CD4-positive, alpha-beta T cell treated with Interleukin-17A for 1 hour (primary cell): Measurements from ENCODE around the gene IFITM10.
"Not testable (repeated sequence)": the region's sequence is repeated elsewhere in the genome, so short reads cannot be mapped to it uniquely, and the experiment has no call there.

ENCODE experiments used
- DNase-seq: peaks from one replicate; pipeline ENCODE4 v3.0.0-alpha.2; 2020

The IFITM10 gene

GRCh38 chr11:1688336-1688947 lies 62.0 kb downstream of the IFITM10 start:
- DNase-seq, result not testable (repeated sequence)

DNA sequence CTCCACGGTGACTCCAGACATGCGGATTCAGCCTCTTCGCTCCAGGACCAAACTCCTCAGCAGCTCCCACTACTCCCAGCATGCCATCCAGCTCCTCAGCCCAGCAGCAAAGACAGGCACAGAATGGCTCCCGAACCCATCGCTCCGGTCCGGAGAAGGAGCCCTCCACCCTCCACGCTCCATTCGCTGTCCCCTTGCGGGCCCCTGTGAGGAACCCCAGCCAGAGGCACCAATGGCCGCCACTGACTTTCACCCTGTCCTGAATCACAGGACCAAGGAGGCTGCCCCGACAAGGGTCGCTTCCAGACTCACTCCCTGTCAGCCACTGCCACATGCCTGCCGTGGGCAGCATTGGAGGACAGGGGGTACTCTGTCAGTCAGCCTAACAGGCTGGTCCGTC lies 64.2 kb downstream of the IFITM10 start:
- DNase-seq, result not testable (repeated sequence)

DNA sequence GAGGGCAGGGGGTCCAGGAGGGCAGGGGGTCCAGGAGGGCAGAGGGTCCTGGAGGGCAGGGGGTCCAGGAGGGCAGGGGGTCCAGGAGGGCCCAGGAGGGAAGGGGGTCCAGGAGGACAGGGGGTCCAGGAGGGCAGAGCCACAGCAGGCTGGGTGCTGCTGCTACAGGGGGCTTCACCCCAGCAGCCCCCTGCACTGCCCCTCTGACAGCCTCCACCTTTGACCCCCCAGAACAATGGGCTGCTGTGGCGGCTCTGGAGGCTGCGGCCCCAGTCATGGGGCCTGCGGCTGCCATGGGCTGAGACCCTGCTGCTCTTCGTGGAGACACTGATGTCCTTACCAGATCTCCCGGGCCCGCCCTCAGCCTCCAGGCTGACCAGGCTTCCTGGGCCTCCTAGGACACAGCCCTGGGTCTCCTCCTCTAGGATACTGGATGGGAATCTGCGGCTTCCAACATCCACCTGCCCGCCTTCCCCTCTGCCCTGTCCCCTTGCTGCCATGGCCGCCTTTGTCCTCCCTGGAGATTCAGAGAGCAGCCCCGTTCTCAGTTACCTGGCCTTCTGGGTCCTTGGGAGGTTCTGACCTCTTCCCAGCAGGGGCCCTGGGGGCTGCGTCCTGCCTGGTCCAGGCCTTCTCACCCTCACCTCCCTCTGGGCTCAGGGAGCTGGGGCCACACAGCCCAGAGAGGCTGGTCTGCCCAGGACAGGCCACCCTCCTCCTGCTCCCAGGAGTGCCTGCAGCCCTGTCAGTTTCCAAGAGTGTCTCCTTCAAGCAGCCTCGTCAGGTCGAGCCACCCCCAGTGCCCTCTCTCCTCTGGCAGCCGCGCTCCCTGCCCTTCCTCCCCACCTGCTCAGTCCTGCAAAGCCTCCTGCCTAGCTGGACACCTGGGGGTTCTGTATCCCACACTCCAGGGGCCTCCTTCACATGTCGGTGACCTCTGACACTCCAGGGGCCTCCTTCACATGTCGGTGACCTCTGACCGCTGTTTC lies 65.2 kb downstream of the IFITM10 start:
- not testable (repeated sequence) for DNase-seq

DNA sequence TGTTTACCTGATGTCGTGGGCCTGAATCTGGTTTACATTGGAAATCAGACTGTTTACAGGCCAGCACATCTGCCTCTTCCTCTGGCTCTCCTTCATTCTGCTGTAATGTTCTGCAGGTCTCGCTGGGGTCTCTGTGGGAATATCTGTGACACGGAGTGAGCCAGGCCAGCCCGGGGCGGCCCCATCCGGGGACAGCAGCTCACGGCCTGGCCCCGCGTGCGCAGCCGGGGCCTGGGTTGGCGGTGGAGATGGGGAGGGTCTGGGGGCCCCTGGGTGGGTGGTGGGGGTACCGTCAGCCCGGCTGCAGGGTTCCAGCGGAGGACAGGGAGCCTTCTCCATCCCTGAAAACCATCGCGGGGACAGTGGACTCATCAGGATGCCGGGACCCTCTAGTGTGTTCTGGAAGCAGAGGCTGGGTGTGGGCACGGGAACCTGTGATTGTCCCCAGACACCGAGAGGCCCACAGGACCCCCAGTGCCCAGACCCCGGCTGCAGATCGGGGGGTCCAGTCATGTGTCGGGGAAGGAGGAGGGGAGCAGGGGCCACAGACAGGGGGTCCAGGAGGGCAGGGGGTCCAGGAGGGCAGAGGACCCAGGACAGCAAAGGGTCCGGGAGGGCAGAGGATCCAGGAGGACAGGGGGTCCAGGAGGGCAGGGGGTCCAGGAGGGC lies 66.4 kb downstream of the IFITM10 start:
- DNase-seq, result not testable (repeated sequence)

DNA sequence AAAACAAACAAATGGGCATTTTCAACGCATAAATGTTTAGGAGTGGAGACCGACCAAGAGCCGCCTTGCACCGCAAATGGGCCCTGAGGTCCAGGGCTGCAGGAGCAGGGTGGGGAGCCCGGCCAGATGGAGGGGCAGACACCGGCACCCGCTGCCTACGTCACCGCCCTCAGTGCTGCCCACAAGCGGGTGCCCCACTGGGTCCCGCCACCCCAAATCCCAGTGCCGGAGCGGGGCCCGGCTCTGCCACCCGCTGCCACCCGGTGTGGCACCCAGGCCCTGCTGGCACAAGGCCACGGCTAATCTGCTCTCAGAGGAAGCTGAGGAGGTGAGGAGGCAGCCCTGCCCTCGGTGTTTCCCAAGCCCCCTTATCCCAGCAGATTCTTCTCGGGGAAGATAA lies 67.2 kb downstream of the IFITM10 start:
- not testable (repeated sequence) for DNase-seq
